ENCODE data around the gene NCSTN.

NCSTN gene

GRCh38 chr1:160406131-160406968, 63.2 kb downstream of the NCSTN start:
- no peak for DNase-seq (ENCODE audit: low read depth in 2 of 2)

GRCh38 chr1:160407839-160408801, 64.9 kb downstream of the NCSTN start:
- no peak for DNase-seq (ENCODE audit: low read depth in 2 of 2)
